ENCODE results near the gene CEP57L1. TPM values are rescaled to one million over a fixed set of nuclear protein-coding genes. Genes with fewer than 3 reads are reported as not detected.
A peak's percentile ranks its signal among the peaks of the same experiment; 100 is the strongest.

CEP57L1 gene
- total and polyA plus RNA-seq, 2 donors (not counting 1 experiment from before 2014, with no cell fraction given), result 3.1 to 8.8 TPM

GRCh38 chr6:109092074-109092473 is 3.2 kb upstream of the CEP57L1 start:
- Histone ChIP-seq H3K79me2 (ENCODE audit: control insufficient read depth, insufficient read depth, low read length) (peaks cover 46% of the 10 kb centered on the region), H4K20me1 (ENCODE audit: control insufficient read depth, insufficient read depth, low read length, poor library complexity, severe bottlenecking) (no peaks in the 10 kb centered on the region), H3K9me3 (ENCODE audit: control extremely low read depth in 1 of 3, control insufficient read depth in 2 of 3, insufficient read depth in 1 of 3, low read length in 2 of 3) (no peaks in the 10 kb centered on the region), H3K4me1 (ENCODE audit: control insufficient read depth in 2 of 2, insufficient read depth in 2 of 2, low read length in 2 of 2) (peaks cover 28 to 29% of the 10 kb centered on the region in 2 donors), H3K4me2 (replicated peaks; ENCODE audit: low read depth, low read length, poor library complexity, severe bottlenecking) (peak overlapping the region; percentile 89), H3K36me3 (replicated peaks in 1 of 2; ENCODE audit: control extremely low read depth in 1 of 2, control insufficient read depth in 1 of 2, extremely low read depth in 1 of 2, insufficient read depth in 2 of 2, low read length in 1 of 2) (no peaks in the 10 kb centered on the region), H3K4me3 (ENCODE audit: control extremely low read depth in 1 of 5, extremely low read depth in 1 of 5, insufficient read depth in 1 of 5, low read depth in 2 of 5, low read length in 4 of 5) (peak overlapping the region in 1 of 5 experiments; percentile 18), H3K27ac (ENCODE audit: low read length in 2 of 2) (no peak overlapping the region), H2AFZ (ENCODE audit: insufficient read depth, low read depth, low read length, poor library complexity, severe bottlenecking) (no peak overlapping the region), H3K9ac (ENCODE audit: low read length) (no peak overlapping the region), H3K27me3 (replicated peaks in 1 of 4; ENCODE audit: control extremely low read depth in 1 of 4, control insufficient read depth in 3 of 4, insufficient read depth in 4 of 4, low read length in 3 of 4) (no peaks in the 10 kb centered on the region)
- Mint-ChIP-seq H3K27me3 (no peaks in the 10 kb centered on the region), H3K4me3 (peak overlapping the region; percentile 42), H3K4me1 (peaks cover 57% of the 10 kb centered on the region), H3K27ac (no peak overlapping the region), H3K9me3 (ENCODE audit: insufficient read depth) (no peaks in the 10 kb centered on the region)
- no peak for TF ChIP-seq EZH2 (IDR thresholded peaks at IDR 0.05; ENCODE audit: borderline replicate concordance, insufficient read depth, low read depth, low read length, poor library complexity, severe bottlenecking)
- no peak for TF ChIP-seq CTCF (IDR thresholded peaks at IDR 0.05)
- no peak for DNase-seq
- no CpG with 5 or more reads among the region's 1 CpG for WGBS (ENCODE audit: insufficient coverage)
- ChIA-PET CTCF (interaction anchor here (1.1 to 2.2 kb wide), 2 partner anchors 17 to 18 kb away, joined by 3 to 8 read pairs; no protein-coding TSS in a partner anchor), POLR2A (no interaction called here)
- intact Hi-C loops (cut with micrococcal nuclease), result loop anchor here (5.0 to 10.0 kb wide), 3 partner anchors 93 to 1137 kb away; partner anchors contain the start of gene SEC63
- no peak for ATAC-seq (ENCODE audit: low read depth)

DNA sequence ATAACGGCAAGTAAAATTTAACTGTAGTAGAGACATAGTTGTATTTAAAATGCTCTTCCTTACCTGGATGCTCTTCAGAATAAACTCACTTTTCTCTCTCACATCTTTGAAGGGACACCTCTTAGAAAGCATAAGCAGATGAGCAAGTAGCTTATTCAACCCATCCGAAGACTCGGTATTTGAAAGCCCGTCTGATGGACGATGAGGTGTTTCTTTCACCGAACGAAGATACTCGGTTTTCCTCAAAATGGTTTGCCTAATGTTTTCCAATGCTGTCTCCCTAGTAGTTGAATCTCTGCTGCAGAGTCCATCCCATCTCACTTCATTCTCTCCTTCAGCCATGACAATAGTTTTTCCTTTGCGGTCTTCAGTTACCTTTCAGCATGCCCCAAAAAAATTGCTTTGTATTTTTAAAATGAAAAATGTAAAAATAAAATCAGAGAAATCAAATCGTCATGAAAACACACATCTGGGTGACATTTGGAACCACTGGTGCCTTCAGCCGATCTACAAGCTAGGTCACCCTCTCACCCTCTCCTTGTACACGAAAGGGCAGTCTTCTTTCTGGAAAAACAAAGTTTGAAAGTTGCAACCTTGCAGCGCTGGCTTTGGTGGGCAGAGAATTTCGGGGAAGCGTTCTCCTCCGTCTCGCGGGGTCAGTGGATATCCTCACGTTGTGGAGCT is 1.4 kb upstream of the CEP57L1 start:
- Mint-ChIP-seq H3K27ac (peak overlapping the region; percentile 100), H3K27me3 (no peaks in the 10 kb centered on the region), H3K9me3 (ENCODE audit: insufficient read depth) (no peaks in the 10 kb centered on the region), H3K4me1 (peaks cover 47% of the 10 kb centered on the region), H3K4me3 (peak overlapping the region; percentile 99)
- Histone ChIP-seq H3K9ac (ENCODE audit: low read length) (peak overlapping the region; percentile 86), H4K20me1 (ENCODE audit: control insufficient read depth, insufficient read depth, low read length, poor library complexity, severe bottlenecking) (no peaks in the 10 kb centered on the region), H3K27me3 (replicated peaks in 1 of 4; ENCODE audit: control extremely low read depth in 1 of 4, control insufficient read depth in 3 of 4, insufficient read depth in 4 of 4, low read length in 3 of 4) (no peaks in the 10 kb centered on the region), H3K79me2 (ENCODE audit: control insufficient read depth, insufficient read depth, low read length) (peaks cover 49% of the 10 kb centered on the region), H3K4me2 (replicated peaks; ENCODE audit: low read depth, low read length, poor library complexity, severe bottlenecking) (peak overlapping the region; percentile 89), H3K9me3 (ENCODE audit: control extremely low read depth in 1 of 3, control insufficient read depth in 2 of 3, insufficient read depth in 1 of 3, low read length in 2 of 3) (no peaks in the 10 kb centered on the region), H3K36me3 (replicated peaks in 1 of 2; ENCODE audit: control extremely low read depth in 1 of 2, control insufficient read depth in 1 of 2, extremely low read depth in 1 of 2, insufficient read depth in 2 of 2, low read length in 1 of 2) (no peaks in the 10 kb centered on the region), H3K27ac (ENCODE audit: low read length in 2 of 2) (peak overlapping the region; percentile 95 to 98), H2AFZ (ENCODE audit: insufficient read depth, low read depth, low read length, poor library complexity, severe bottlenecking) (peak overlapping the region; percentile 92), H3K4me1 (ENCODE audit: control insufficient read depth in 2 of 2, insufficient read depth in 2 of 2, low read length in 2 of 2) (peaks cover 28 to 29% of the 10 kb centered on the region in 2 donors), H3K4me3 (ENCODE audit: control extremely low read depth in 1 of 5, extremely low read depth in 1 of 5, insufficient read depth in 1 of 5, low read depth in 2 of 5, low read length in 4 of 5) (peak overlapping the region; percentile 69 to 98 (median 85))
- DNase-seq (peak; percentile 41), ATAC-seq (ENCODE audit: low read depth) (no peak)
- POLR2A ChIA-PET, result interaction anchor here (0.8 to 2.0 kb wide), 12 partner anchors 14 to 833 kb away, joined by 3 to 17 read pairs (median 4); partner anchors contain the start of genes ARMC2, CD164, FOXO3 and MICAL1
- CTCF ChIA-PET, result interaction anchor here (0.5 to 2.4 kb wide), 7 partner anchors 20 to 833 kb away, joined by 3 to 16 read pairs (median 3); partner anchors contain the start of genes CD164 and SNX3
- TF ChIP-seq EZH2 (IDR thresholded peaks at IDR 0.05; ENCODE audit: borderline replicate concordance, insufficient read depth, low read depth, low read length, poor library complexity, severe bottlenecking), result no peak
- TF ChIP-seq CTCF (IDR thresholded peaks at IDR 0.05), result no peak
- intact Hi-C loops (cut with micrococcal nuclease), result loop anchor here (2.0 to 10.0 kb wide), 6 partner anchors 91 to 1139 kb away; partner anchors contain the start of genes ARMC2, MICAL1, SEC63 and ZBTB24
- WGBS (ENCODE audit: insufficient coverage), result 0% methylated on average over 17 of the region's 19 CpGs

Measured in B cell (primary cell).